HCT116 (cell line): Measurements from ENCODE around the gene PLD6. TPM values are rescaled to one million over a fixed set of nuclear protein-coding genes. Genes with fewer than 3 reads are reported as not detected.

Source experiments
- ATAC-seq: fragments of 200-7000 bp; cut with Tn5 transposase; 2 replicates; pipeline ENCODE4 v1.9.1; 2020; ENCODE audit warnings: mild to moderate bottlenecking, moderate library complexity
- BruUV-seq: library from RNA; stranded (reverse); fragments of 400-500 nt; replicated peaks from 2 replicates; lab custom pipeline; 2021; lab: Mats Ljungman, UMichigan
- CTCF ChIA-PET: fragments of 300-600 bp; sonication (Branson Sonifier 250); formaldehyde crosslinking; loops from one replicate; lab custom pipeline; 2021; ENCODE audit warnings: antibody characterized with exemption; lab: Charles Lee
- POLR2A ChIA-PET: fragments of 300-600, 350-600 bp; sonication (Branson Sonifier 250); formaldehyde crosslinking; loops from one replicate; lab custom pipeline; 2021; ENCODE audit warnings: antibody characterized with exemption; lab: Charles Lee
- RAD21 ChIA-PET, 2 experiments: fragments of 300-600 bp; sonication (Branson Sonifier 250); formaldehyde crosslinking; loops; one replicate each; lab custom pipeline; 2023; ENCODE audit warnings: low total read pairs in 2 of 2; ENCODE audit not compliant: uncharacterized antibody in 2 of 2, unreplicated experiment in 2 of 2, low non-redundant PET in 1 of 2; lab: Charles Lee
- DNase-seq: peaks from one replicate; pipeline ENCODE4 v3.0.0-alpha.2; 2010; ENCODE audit warnings: low read depth, low spot score
- H2AFZ ChIP-seq: fragments of 200-600 bp; shearing (Covaris generic), sonication (generic); 2 replicates; pipeline ENCODE4 v1.6.1; 2017; ENCODE audit warnings: low read depth, mixed run types, mixed read lengths, antibody characterized with exemption, low read length; ENCODE audit not compliant: poor library complexity, severe bottlenecking
- H3K27ac ChIP-seq: 2 replicates; pipeline ENCODE4 v1.5.1; 2012; ENCODE audit warnings: low read depth, low read length
- H3K27me3 ChIP-seq: fragments of 200-600 bp; sonication (generic); 2 replicates; pipeline ENCODE4 v1.6.1; 2016; ENCODE audit warnings: mixed run types, low read length, mixed read lengths; ENCODE audit not compliant: insufficient read depth
- H3K36me3 ChIP-seq, 2 experiments: fragments of 200-500 bp in 1 of 2; fragments of 200-600 bp in 1 of 2; sonication (Bioruptor generic) in 1 of 2; sonication (generic) in 1 of 2; 2 replicates each; pipeline versions ENCODE4 v1.5.1 to v1.6.1; 2014 to 2016; ENCODE audit warnings: low read length in 2 of 2, inconsistent platforms in 1 of 2, mixed read lengths in 1 of 2, mixed run types in 1 of 2; ENCODE audit not compliant: insufficient read depth in 2 of 2, control insufficient read depth in 1 of 2
- H3K4me1 ChIP-seq, 2 experiments: fragments of 200-600 bp in 1 of 2; sonication (generic) in 1 of 2; 2 replicates each; pipeline versions ENCODE4 v1.5.1 to v1.6.1; 2012 to 2017; ENCODE audit warnings: low read length in 2 of 2, inconsistent platforms in 1 of 2, mild to moderate bottlenecking in 1 of 2, mixed read lengths in 1 of 2, mixed run types in 1 of 2, moderate library complexity in 1 of 2; ENCODE audit not compliant: insufficient read depth in 2 of 2, control insufficient read depth in 1 of 2
- H3K4me2 ChIP-seq: fragments of 200-600 bp; sonication (generic); 2 replicates; pipeline ENCODE4 v1.6.1; 2017; ENCODE audit warnings: mixed run types, low read length, mixed read lengths
- H3K4me3 ChIP-seq, 2 experiments: fragments of 200-600 bp in 1 of 2; sonication (generic) in 1 of 2; replicated peaks in 1 of 2; 2 replicates each; pipeline ENCODE4 v1.5.1; 2011 to 2016; ENCODE audit warnings: low read length in 2 of 2, control low read depth in 1 of 2, low read depth in 1 of 2, mild to moderate bottlenecking in 1 of 2, mixed read lengths in 1 of 2, mixed run types in 1 of 2
- H3K79me2 ChIP-seq: fragments of 200-600 bp; sonication (generic); 2 replicates; pipeline ENCODE4 v1.6.1; 2017; ENCODE audit warnings: mild to moderate bottlenecking, mixed run types, low read length, moderate library complexity, mixed read lengths; ENCODE audit not compliant: insufficient read depth
- H3K9ac ChIP-seq: fragments of 200-600 bp; sonication (generic); 2 replicates; pipeline ENCODE4 v1.6.1; 2016; ENCODE audit warnings: low read length, mixed read lengths
- H3K9me2 ChIP-seq: fragments of 200-600 bp; sonication (generic), shearing (Covaris generic); 2 replicates; pipeline ENCODE4 v1.6.1; 2017; ENCODE audit warnings: mixed run types, mild to moderate bottlenecking, moderate library complexity; ENCODE audit not compliant: insufficient read depth
- H3K9me3 ChIP-seq, 2 experiments: fragments of 200-500 bp in 1 of 2; fragments of 200-600 bp in 1 of 2; sonication (Bioruptor generic) in 1 of 2; sonication (generic) in 1 of 2; 2 replicates each; pipeline ENCODE4 v1.6.1; 2014 to 2017; ENCODE audit warnings: low read length in 2 of 2, mixed read lengths in 2 of 2, inconsistent platforms in 1 of 2, low read depth in 1 of 2, mild to moderate bottlenecking in 1 of 2, mixed run types in 1 of 2, moderate library complexity in 1 of 2; ENCODE audit not compliant: control insufficient read depth in 1 of 2, insufficient read depth in 1 of 2
- H4K20me1 ChIP-seq: fragments of 200-600 bp; sonication (generic), shearing (Covaris generic); 2 replicates; pipeline ENCODE4 v1.6.1; 2017; ENCODE audit warnings: mixed run types, mild to moderate bottlenecking, moderate library complexity; ENCODE audit not compliant: insufficient read depth
- ZFX ChIP-seq: fragments of 450-650 bp; IDR thresholded peaks from 2 replicates; pipeline ENCODE4 v1.6.1; 2017
- ZNF274 ChIP-seq: fragments of 200-500 bp; sonication (Bioruptor generic); IDR thresholded peaks from 2 replicates; pipeline ENCODE4 v1.6.1; 2014; ENCODE audit warnings: mild to moderate bottlenecking, low read depth, low read length, inconsistent platforms
- intact Hi-C: fragments of 100-400 bp; cut with micrococcal nuclease; formaldehyde crosslinking; loops from 2 replicates; pipeline ENCODE4 v1.10.0; 2022
- total RNA-seq: library from RNA; stranded (reverse); gene quantifications from one replicate; pipeline ENCODE4 v1.2.1, GENCODE V29; 2021; ENCODE audit not compliant: unreplicated experiment

The PLD6 gene
- total RNA-seq, 1 experiment from 2014 or later, result 15.6 TPM

- DNase-seq, result no peak
- Histone ChIP-seq H3K27me3 (no peaks in the 10 kb centered on the region), H4K20me1 (no peaks in the 10 kb centered on the region; the same call in 1 of the 2 replicates), H3K27ac (no peak overlapping the region), H3K4me3 (no peak overlapping the region), H3K4me1 (peaks cover 2 to 29% of the 10 kb centered on the region in 2 experiments; a peak in 2 of 4 replicates), H3K36me3 (peaks cover 36 to 56% of the 10 kb centered on the region in 2 experiments), H3K79me2 (peaks cover 3% of the 10 kb centered on the region; the same call in 1 of the 2 replicates), H3K9me2 (no peaks in the 10 kb centered on the region), H2AFZ (no peak overlapping the region), H3K9me3 (no peaks in the 10 kb centered on the region), H3K9ac (no peak overlapping the region), H3K4me2 (peak overlapping the region; percentile 34)
- ChIA-PET POLR2A (no interaction called here), RAD21 (no interaction called here), CTCF (no interaction called here)
- no peak for TF ChIP-seq ZFX
- no peak for TF ChIP-seq ZNF274
- intact Hi-C loops, result no loop called here
- ATAC-seq, result no peak
- no TSS peak for BruUV-seq
Observed at GRCh38 chr17:17151055-17151454, 55.1 kb downstream of the PLD6 start.

Other genes starting within 250 kb of the PLD6 start
- gene TNFRSF13B, start 234.2 kb downstream of the PLD6 start, total RNA-seq, result not detected
- gene MPRIP, start 163.9 kb downstream of the PLD6 start, total RNA-seq, result 258 TPM
- gene FLCN, start 30.8 kb upstream of the PLD6 start, total RNA-seq, result 23.7 TPM
- gene COPS3, start 74.9 kb upstream of the PLD6 start, total RNA-seq, result 99.0 TPM
- gene NT5M, start 97.0 kb upstream of the PLD6 start, total RNA-seq, result 10.2 TPM